PC-3 (cell line): Measurements from ENCODE around the gene DUOX1. TPM values are rescaled to one million over a fixed set of nuclear protein-coding genes. Genes with fewer than 3 reads are reported as not detected.

Experiments
- ATAC-seq: fragments of 200-7000 bp; cut with Tn5 transposase; 2 replicates; pipeline ENCODE4 v1.9.1; 2020; ENCODE audit warnings: mild to moderate bottlenecking, moderate library complexity
- BruUV-seq: library from RNA; stranded (reverse); fragments of 400-500 nt; replicated peaks from 2 replicates; lab custom pipeline; 2021; lab: Mats Ljungman, UMichigan
- CTCF ChIA-PET: fragments of 300-600 bp; sonication (Branson Sonifier 250); formaldehyde crosslinking; loops from one replicate; lab custom pipeline; 2022; ENCODE audit warnings: antibody characterized with exemption; lab: Charles Lee
- POLR2A ChIA-PET: fragments of 300-600 bp; sonication (Branson Sonifier 250); formaldehyde crosslinking; loops from one replicate; lab custom pipeline; 2022; ENCODE audit warnings: antibody characterized with exemption; ENCODE audit not compliant: unreplicated experiment; lab: Charles Lee
- DNase-seq: peaks from one replicate; pipeline ENCODE4 v3.0.0-alpha.2; 2015
- H2AFZ ChIP-seq: fragments of 300-600 bp; sonication (generic); 2 replicates; pipeline ENCODE4 v1.6.0; 2016; ENCODE audit warnings: antibody characterized with exemption, low read length
- H3F3A ChIP-seq: fragments of 300-600 bp; sonication (generic); one replicate; pipeline ENCODE4 v1.6.0; 2017; ENCODE audit warnings: antibody characterized with exemption, low read length, control low read depth, mild to moderate bottlenecking; ENCODE audit not compliant: unreplicated experiment
- H3K27ac ChIP-seq: fragments of 300-600 bp; sonication (generic); 2 replicates; pipeline ENCODE4 v1.5.1; 2016; ENCODE audit warnings: mild to moderate bottlenecking, low read length
- H3K27me3 ChIP-seq: fragments of 300-600 bp; sonication (generic); 2 replicates; pipeline ENCODE4 v1.6.1; 2016; ENCODE audit warnings: low read length, mixed read lengths
- H3K36me3 ChIP-seq: fragments of 300-600 bp; sonication (generic); 2 replicates; pipeline ENCODE4 v1.6.1; 2016; ENCODE audit warnings: low read depth, mixed run types, low read length, mixed read lengths
- H3K4me1 ChIP-seq: fragments of 300-600 bp; sonication (generic); 2 replicates; pipeline ENCODE4 v1.5.1; 2016; ENCODE audit warnings: low read length; ENCODE audit not compliant: insufficient read depth
- H3K4me2 ChIP-seq: fragments of 300-600 bp; sonication (generic); 2 replicates; pipeline ENCODE4 v1.6.0; 2016; ENCODE audit warnings: low read length
- H3K4me3 ChIP-seq: fragments of 300-600 bp; sonication (generic); 2 replicates; pipeline ENCODE4 v1.5.1; 2016; ENCODE audit warnings: mild to moderate bottlenecking, low read length, mixed read lengths
- H3K79me2 ChIP-seq: fragments of 300-600 bp; sonication (generic); 2 replicates; pipeline ENCODE4 v1.6.1; 2017; ENCODE audit warnings: low read length, mixed read lengths
- H3K9ac ChIP-seq: fragments of 300-600 bp; sonication (generic); 2 replicates; pipeline ENCODE4 v1.6.0; 2016; ENCODE audit warnings: mild to moderate bottlenecking, low read length
- H3K9me2 ChIP-seq: fragments of 300-600 bp; sonication (generic); replicated peaks from 2 replicates; pipeline ENCODE4 v1.6.1; 2016; ENCODE audit warnings: mixed run types, low read length, mixed read lengths
- H3K9me3 ChIP-seq: fragments of 300-600 bp; sonication (generic); 2 replicates; pipeline ENCODE4 v1.6.1; 2016; ENCODE audit warnings: low read length, mixed read lengths
- H4K20me1 ChIP-seq: fragments of 300-600 bp; sonication (generic); 2 replicates; pipeline ENCODE4 v1.6.1; 2016; ENCODE audit warnings: low read length, mixed read lengths
- EZH2 ChIP-seq: fragments of 300-600 bp; sonication (generic); IDR thresholded peaks from one replicate; pipeline ENCODE4 v1.6.1; 2017; ENCODE audit warnings: antibody characterized with exemption, mild to moderate bottlenecking, low read length; ENCODE audit not compliant: unreplicated experiment
- EZH2phosphoT487 ChIP-seq: fragments of 300-600 bp; sonication (generic); IDR thresholded peaks from 2 replicates; pipeline ENCODE4 v1.6.1; 2018; ENCODE audit warnings: mild to moderate bottlenecking, antibody characterized with exemption, low read length, borderline replicate concordance
- intact Hi-C: fragments of 100-400 bp; cut with micrococcal nuclease; formaldehyde crosslinking; loops from 2 replicates; pipeline ENCODE4 v1.9.0; 2023
- total RNA-seq: library from RNA; depleted of rRNA; stranded (reverse); fragments of >200 nt; gene quantifications from 2 replicates; pipeline ENCODE4 v1.2.3, GENCODE V29; 2014
- TF ChIP-seq, protein P1 (sequence below): fragments of 300-600 bp; sonication (generic); conservative IDR thresholded peaks from 2 replicates; pipeline ENCODE4 v1.5.1; 2017; ENCODE audit warnings: antibody characterized with exemption, low read depth, mild to moderate bottlenecking, low read length

The DUOX1 gene
- total RNA-seq, 1 experiment from 2014 or later = not detected

DNA sequence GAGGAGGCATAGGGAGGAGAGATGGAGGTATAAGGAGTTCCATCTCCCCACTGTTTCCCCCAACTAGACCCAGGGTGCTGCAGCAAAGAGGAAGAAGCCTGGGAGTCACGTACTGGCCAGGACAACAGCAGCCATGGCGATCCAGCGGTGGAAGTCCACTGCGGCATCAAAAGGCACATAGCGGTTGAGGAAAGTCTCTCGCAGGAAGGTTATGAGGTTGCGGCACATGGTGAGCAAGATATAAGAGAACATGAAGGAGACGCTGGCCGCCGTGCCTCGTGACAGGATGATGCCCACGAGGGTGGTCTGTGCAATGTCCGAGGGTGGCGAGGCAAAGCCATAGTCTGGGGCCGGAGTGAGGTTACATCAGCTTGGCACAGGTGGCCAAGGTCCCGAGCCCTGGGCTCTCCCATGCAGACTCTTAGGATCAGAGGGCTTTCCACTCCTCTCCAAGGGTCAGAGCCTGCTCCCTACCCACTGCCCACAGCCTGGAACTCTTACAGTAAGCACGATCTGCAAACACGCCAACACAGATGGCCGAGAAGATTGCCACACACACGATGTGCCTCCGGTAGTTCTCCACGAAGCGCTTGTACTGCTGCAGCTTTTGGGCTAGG lies 30.1 kb upstream of the DUOX1 start:
- ATAC-seq (no peak), DNase-seq (no peak)
- POLR2A ChIA-PET = no interaction called here
- Histone ChIP-seq H3K9me3 (no peaks in the 10 kb centered on the region), H4K20me1 (no peaks in the 10 kb centered on the region), H3K36me3 (no peaks in the 10 kb centered on the region), H3K9ac (no peak overlapping the region), H3K4me3 (no peak overlapping the region), H3K4me1 (no peaks in the 10 kb centered on the region), H3K27me3 (no peaks in the 10 kb centered on the region), H3K4me2 (no peak overlapping the region), H3K9me2 (no peaks in the 10 kb centered on the region), H3K27ac (no peak overlapping the region), H2AFZ (no peak overlapping the region), H3K79me2 (no peaks in the 10 kb centered on the region), H3F3A (no peaks in the 10 kb centered on the region)
- no peak for TF ChIP-seq EZH2phosphoT487
- TF ChIP-seq, protein P1, sequence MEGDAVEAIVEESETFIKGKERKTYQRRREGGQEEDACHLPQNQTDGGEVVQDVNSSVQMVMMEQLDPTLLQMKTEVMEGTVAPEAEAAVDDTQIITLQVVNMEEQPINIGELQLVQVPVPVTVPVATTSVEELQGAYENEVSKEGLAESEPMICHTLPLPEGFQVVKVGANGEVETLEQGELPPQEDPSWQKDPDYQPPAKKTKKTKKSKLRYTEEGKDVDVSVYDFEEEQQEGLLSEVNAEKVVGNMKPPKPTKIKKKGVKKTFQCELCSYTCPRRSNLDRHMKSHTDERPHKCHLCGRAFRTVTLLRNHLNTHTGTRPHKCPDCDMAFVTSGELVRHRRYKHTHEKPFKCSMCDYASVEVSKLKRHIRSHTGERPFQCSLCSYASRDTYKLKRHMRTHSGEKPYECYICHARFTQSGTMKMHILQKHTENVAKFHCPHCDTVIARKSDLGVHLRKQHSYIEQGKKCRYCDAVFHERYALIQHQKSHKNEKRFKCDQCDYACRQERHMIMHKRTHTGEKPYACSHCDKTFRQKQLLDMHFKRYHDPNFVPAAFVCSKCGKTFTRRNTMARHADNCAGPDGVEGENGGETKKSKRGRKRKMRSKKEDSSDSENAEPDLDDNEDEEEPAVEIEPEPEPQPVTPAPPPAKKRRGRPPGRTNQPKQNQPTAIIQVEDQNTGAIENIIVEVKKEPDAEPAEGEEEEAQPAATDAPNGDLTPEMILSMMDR = no peak
- TF ChIP-seq EZH2 = no peak
- no TSS peak for BruUV-seq
- intact Hi-C loops = no loop called here
- CTCF ChIA-PET = no interaction called here

DNA sequence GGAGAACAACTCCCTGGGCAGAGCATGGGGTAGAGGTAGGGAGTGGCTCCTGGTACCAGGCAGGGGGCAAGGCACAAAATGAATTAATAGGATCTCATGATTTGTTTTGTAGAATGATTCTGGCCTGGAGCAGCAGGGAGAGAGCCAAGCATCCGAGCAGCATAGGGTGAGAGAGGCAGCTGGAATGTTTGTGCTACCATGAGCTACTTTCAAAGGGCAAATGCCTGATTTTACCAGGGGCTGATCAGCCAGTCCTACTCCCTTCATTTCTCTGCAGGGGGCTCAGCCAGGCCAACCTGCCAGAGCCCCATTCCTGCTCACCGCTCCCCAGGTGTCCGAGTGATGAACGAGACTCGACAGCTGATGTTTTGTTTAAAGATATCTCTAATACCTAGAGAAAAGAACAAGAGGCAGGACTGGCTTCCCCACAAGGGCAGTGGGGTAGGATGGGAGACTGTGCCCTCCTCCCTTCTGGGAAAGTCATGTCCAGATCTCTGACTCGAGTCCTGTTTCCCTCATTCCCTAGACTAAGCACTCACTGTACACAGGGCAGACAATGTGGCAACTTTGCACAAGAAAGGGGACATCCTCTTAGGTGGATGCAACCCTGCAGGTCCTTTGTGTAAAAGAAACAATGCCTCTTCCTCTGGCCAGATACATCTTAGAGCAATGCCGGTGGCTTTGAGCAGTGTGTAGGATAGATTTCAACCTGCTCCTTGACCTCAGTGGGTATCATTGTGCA lies 28.7 kb upstream of the DUOX1 start:
- POLR2A ChIA-PET = no interaction called here
- TF ChIP-seq EZH2 = no peak
- TF ChIP-seq, protein P1 = no peak
- TF ChIP-seq EZH2phosphoT487 = no peak
- no peak for ATAC-seq

DNA sequence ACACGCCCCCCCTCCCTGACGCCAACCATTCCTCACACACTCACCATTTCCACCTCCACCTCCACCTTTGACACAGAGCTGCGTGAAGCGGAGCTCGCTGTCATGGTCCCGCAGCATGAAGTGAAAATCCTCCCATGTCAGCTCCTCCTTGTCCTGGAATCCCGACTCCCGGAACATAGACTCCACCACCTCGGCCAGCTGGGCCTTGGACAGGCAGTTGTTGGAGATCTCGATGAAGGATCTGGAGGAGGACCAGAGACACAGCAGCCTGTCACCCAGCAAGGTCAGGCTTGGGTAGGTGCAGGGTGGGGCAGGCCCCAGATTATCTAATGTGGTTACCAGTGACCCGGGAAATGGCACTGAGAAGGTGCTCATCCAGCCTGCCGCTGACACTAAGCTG lies 28.0 kb upstream of the DUOX1 start:
- CTCF ChIA-PET = no interaction called here

More for the DNA sequence above, 28.7 kb upstream of the DUOX1 start:
- Histone ChIP-seq H3K4me1 (no peaks in the 10 kb centered on the region), H3K4me3 (no peak overlapping the region), H3K79me2 (no peaks in the 10 kb centered on the region), H3K9ac (no peak overlapping the region), H3F3A (no peaks in the 10 kb centered on the region), H3K36me3 (no peaks in the 10 kb centered on the region), H3K27ac (no peak overlapping the region), H2AFZ (no peak overlapping the region), H3K9me2 (no peaks in the 10 kb centered on the region), H3K27me3 (no peaks in the 10 kb centered on the region), H3K9me3 (no peaks in the 10 kb centered on the region), H3K4me2 (no peak overlapping the region), H4K20me1 (no peaks in the 10 kb centered on the region)
- CTCF ChIA-PET = no interaction called here
- DNase-seq = no peak
- intact Hi-C loops = no loop called here
- BruUV-seq = no TSS peak

More for the DNA sequence above, 28.0 kb upstream of the DUOX1 start:
- Histone ChIP-seq H3K4me1 (no peaks in the 10 kb centered on the region), H3K9me3 (no peaks in the 10 kb centered on the region), H4K20me1 (no peaks in the 10 kb centered on the region), H3K79me2 (no peaks in the 10 kb centered on the region), H3K9ac (no peak overlapping the region), H2AFZ (no peak overlapping the region), H3F3A (no peaks in the 10 kb centered on the region), H3K36me3 (no peaks in the 10 kb centered on the region), H3K27ac (no peak overlapping the region), H3K4me3 (no peak overlapping the region), H3K9me2 (no peaks in the 10 kb centered on the region), H3K27me3 (no peaks in the 10 kb centered on the region), H3K4me2 (no peak overlapping the region)
- ATAC-seq = no peak
- TF ChIP-seq EZH2 (no peak), EZH2phosphoT487 (no peak)
- TF ChIP-seq, protein P1 = no peak
- DNase-seq = no peak
- intact Hi-C loops = no loop called here
- BruUV-seq = no TSS peak
- POLR2A ChIA-PET = no interaction called here
